ENCODE results near the gene DCHS2. TPM values are rescaled to one million over a fixed set of nuclear protein-coding genes. Genes with fewer than 3 reads are reported as not detected.
A peak's percentile ranks its signal among the peaks of the same experiment; 100 is the strongest.

Gene DCHS2
- total RNA-seq, 2 experiments from 2014 or later: 0.16 to 0.22 TPM

GRCh38 chr4:154490234-154490582 lies 1.4 kb downstream of the DCHS2 start:
- no peak overlapping the region for H3K4me3 ChIP-seq (ENCODE audit: low read length)
- no peak overlapping the region for H3K27ac ChIP-seq (ENCODE audit: low read depth in 1 of 2, low read length in 2 of 2)

DNA sequence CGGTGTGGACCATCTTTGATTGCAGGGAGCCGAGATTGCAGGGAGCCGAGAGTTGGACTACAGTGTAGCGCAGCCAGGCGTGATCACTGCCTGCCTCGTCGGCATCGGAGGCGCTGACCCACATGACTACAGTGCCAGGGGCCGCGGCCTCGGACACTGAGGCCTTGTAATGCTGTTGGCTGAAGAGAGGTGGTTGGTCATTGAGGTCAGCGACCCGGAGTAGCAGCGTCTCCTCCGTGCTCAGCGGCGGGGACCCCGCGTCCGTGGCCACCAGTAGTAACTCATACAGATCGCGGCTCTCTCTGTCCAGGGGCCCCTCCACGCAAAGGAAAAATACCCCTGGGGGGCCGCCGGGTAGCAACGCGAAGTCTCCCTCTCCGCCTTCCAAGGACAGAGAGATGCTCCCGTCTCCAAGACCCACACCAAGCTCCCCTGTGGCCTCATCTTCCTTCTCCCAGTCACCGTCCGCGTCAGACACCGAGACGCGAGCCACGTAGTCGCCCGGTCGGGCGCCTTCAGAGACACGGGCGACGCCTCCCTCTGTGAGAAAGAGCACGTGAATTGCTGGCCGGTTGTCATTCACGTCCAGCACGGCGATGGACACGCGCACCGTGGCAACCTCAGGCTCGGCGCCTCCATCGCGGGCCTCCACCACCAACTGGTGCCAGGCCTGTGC lies 1.9 kb downstream of the DCHS2 start:
- Mint-ChIP-seq H3K9me3 (no peaks in the 10 kb centered on the region), H3K4me1 (ENCODE audit: low read depth) (peaks cover 20% of the 10 kb centered on the region), H3K27me3 (peaks cover 54% of the 10 kb centered on the region), H3K4me3 (no peak overlapping the region), H3K36me3 (ENCODE audit: low read depth) (no peaks in the 10 kb centered on the region), H3K27ac (no peak overlapping the region)
- Histone ChIP-seq H3K27me3 (ENCODE audit: control insufficient read depth in 1 of 2, insufficient read depth in 2 of 2, low read length in 2 of 2) (peaks cover 33 to 61% of the 10 kb centered on the region in 2 experiments), H3K9me3 (ENCODE audit: control insufficient read depth in 1 of 2, insufficient read depth in 1 of 2, low read length in 2 of 2) (peaks cover 0 to 23% of the 10 kb centered on the region in 2 experiments), H3K4me1 (ENCODE audit: insufficient read depth, low read length) (peaks cover 15% of the 10 kb centered on the region), H3K27ac (ENCODE audit: low read depth in 1 of 2, low read length in 2 of 2) (no peak overlapping the region), H3K4me3 (ENCODE audit: low read length) (no peak overlapping the region), H3K36me3 (ENCODE audit: insufficient read depth, low read length) (no peaks in the 10 kb centered on the region)
- intact Hi-C loops (cut with DNase I, micrococcal nuclease): no loop called here
- ChIA-PET POLR2A (no interaction called here), CTCF (no interaction called here)
- DNase-seq (no peak), ATAC-seq (ENCODE audit: poor library complexity) (no peak)
- TF ChIP-seq, protein P1, sequence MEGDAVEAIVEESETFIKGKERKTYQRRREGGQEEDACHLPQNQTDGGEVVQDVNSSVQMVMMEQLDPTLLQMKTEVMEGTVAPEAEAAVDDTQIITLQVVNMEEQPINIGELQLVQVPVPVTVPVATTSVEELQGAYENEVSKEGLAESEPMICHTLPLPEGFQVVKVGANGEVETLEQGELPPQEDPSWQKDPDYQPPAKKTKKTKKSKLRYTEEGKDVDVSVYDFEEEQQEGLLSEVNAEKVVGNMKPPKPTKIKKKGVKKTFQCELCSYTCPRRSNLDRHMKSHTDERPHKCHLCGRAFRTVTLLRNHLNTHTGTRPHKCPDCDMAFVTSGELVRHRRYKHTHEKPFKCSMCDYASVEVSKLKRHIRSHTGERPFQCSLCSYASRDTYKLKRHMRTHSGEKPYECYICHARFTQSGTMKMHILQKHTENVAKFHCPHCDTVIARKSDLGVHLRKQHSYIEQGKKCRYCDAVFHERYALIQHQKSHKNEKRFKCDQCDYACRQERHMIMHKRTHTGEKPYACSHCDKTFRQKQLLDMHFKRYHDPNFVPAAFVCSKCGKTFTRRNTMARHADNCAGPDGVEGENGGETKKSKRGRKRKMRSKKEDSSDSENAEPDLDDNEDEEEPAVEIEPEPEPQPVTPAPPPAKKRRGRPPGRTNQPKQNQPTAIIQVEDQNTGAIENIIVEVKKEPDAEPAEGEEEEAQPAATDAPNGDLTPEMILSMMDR (IDR thresholded peaks at IDR 0.05): no peak

More at GRCh38 chr4:154490234-154490582, 1.4 kb downstream of the DCHS2 start:
- Mint-ChIP-seq H3K4me1 (ENCODE audit: low read depth) (peaks cover 20% of the 10 kb centered on the region), H3K4me3 (peak overlapping the region; percentile 60), H3K36me3 (ENCODE audit: low read depth) (no peaks in the 10 kb centered on the region), H3K27ac (no peak overlapping the region), H3K27me3 (peaks cover 57% of the 10 kb centered on the region), H3K9me3 (no peaks in the 10 kb centered on the region)
- ATAC-seq (ENCODE audit: poor library complexity): no peak
- ChIA-PET CTCF (no interaction called here), POLR2A (no interaction called here)
- H3K4me1 ChIP-seq (ENCODE audit: insufficient read depth, low read length): peaks cover 15% of the 10 kb centered on the region
- intact Hi-C loops (cut with DNase I, micrococcal nuclease): no loop called here
- H3K36me3 ChIP-seq (ENCODE audit: insufficient read depth, low read length): no peaks in the 10 kb centered on the region
- H3K27me3 ChIP-seq (ENCODE audit: control insufficient read depth in 1 of 2, insufficient read depth in 2 of 2, low read length in 2 of 2): peaks cover 33 to 65% of the 10 kb centered on the region in 2 experiments
- DNase-seq: no peak
- TF ChIP-seq, protein P1 (IDR thresholded peaks at IDR 0.05): no peak
- peaks cover 0 to 23% of the 10 kb centered on the region in 2 experiments for H3K9me3 ChIP-seq (ENCODE audit: control insufficient read depth in 1 of 2, insufficient read depth in 1 of 2, low read length in 2 of 2)

DNA sequence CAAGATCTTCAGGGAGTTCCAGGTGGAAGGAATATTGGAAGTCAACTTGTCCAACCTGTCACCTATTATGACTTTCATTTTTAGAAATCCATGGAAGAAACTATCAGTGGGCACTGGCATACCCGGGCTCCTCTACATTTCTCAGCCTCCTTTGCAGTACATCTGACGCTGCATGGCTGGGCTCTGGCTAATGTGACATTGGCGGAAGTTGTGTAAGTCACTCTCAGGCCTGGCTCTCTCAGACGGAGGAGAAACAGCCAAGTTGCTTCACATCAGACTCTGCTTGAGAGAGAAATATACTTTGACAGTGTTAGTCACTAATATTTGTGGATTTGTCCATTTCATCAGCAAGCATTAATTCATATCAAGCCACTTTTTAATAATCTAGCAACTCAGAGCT lies 4.5 kb downstream of the DCHS2 start:
- Histone ChIP-seq H3K36me3 (ENCODE audit: insufficient read depth, low read length) (no peaks in the 10 kb centered on the region), H3K27me3 (ENCODE audit: control insufficient read depth in 1 of 2, insufficient read depth in 2 of 2, low read length in 2 of 2) (peaks cover 21 to 47% of the 10 kb centered on the region in 2 experiments), H3K4me1 (ENCODE audit: insufficient read depth, low read length) (peaks cover 15% of the 10 kb centered on the region), H3K27ac (ENCODE audit: low read depth in 1 of 2, low read length in 2 of 2) (no peak overlapping the region), H3K4me3 (ENCODE audit: low read length) (no peak overlapping the region), H3K9me3 (ENCODE audit: control insufficient read depth in 1 of 2, insufficient read depth in 1 of 2, low read length in 2 of 2) (peaks cover 0 to 23% of the 10 kb centered on the region in 2 experiments)
- TF ChIP-seq, protein P1 (IDR thresholded peaks at IDR 0.05): no peak
- Mint-ChIP-seq H3K27me3 (peaks cover 30% of the 10 kb centered on the region), H3K4me3 (no peak overlapping the region), H3K27ac (no peak overlapping the region), H3K4me1 (ENCODE audit: low read depth) (peaks cover 15% of the 10 kb centered on the region), H3K36me3 (ENCODE audit: low read depth) (no peaks in the 10 kb centered on the region), H3K9me3 (no peaks in the 10 kb centered on the region)
- ATAC-seq (ENCODE audit: poor library complexity) (no peak), DNase-seq (no peak)
- ChIA-PET CTCF (no interaction called here), POLR2A (no interaction called here)
- intact Hi-C loops (cut with DNase I, micrococcal nuclease): no loop called here
